Osteoblast (primary cell): ENCODE results near the gene ENAH. TPM values are rescaled to one million over a fixed set of nuclear protein-coding genes. Genes with fewer than 3 reads are reported as not detected.

Experiments
- DNase-seq: peaks from one replicate; pipeline ENCODE4 v3.0.0; 2011; ENCODE audit warnings: low spot score, mixed read lengths; ENCODE audit not compliant: insufficient read length; ENCODE audit errors: missing footprints
- H2AFZ ChIP-seq: 2 replicates; pipeline ENCODE4 v1.6.0; 2011; ENCODE audit warnings: mild to moderate bottlenecking, low read length
- H3K27ac ChIP-seq: 2 replicates; pipeline ENCODE4 v1.5.1; 2011; ENCODE audit warnings: mild to moderate bottlenecking, low read depth, low read length, moderate library complexity
- H3K27me3 ChIP-seq: 2 replicates; pipeline ENCODE4 v1.6.0; 2012; ENCODE audit warnings: mild to moderate bottlenecking, control low read depth, inconsistent platforms, low read length, moderate library complexity; ENCODE audit not compliant: insufficient read depth
- H3K36me3 ChIP-seq: 2 replicates; pipeline ENCODE4 v1.5.1; 2011; ENCODE audit warnings: mild to moderate bottlenecking, low read length, control low read depth, moderate library complexity; ENCODE audit not compliant: insufficient read depth
- H3K4me1 ChIP-seq: 2 replicates; pipeline ENCODE4 v1.5.1; 2011; ENCODE audit warnings: mild to moderate bottlenecking, low read length, control low read depth, moderate library complexity; ENCODE audit not compliant: insufficient read depth
- H3K4me2 ChIP-seq: 2 replicates; pipeline ENCODE4 v1.6.0; 2011; ENCODE audit warnings: mild to moderate bottlenecking, low read length; ENCODE audit not compliant: insufficient read depth
- H3K4me3 ChIP-seq: fragments of 200-600 bp; sonication (generic); 3 replicates; pipeline ENCODE4 v1.5.1; 2012; ENCODE audit warnings: mild to moderate bottlenecking, low read length, inconsistent platforms; ENCODE audit not compliant: insufficient read depth
- H3K79me2 ChIP-seq: 2 replicates; pipeline ENCODE4 v1.6.0; 2012; ENCODE audit warnings: mild to moderate bottlenecking, low read length, control low read depth, inconsistent platforms; ENCODE audit not compliant: insufficient read depth
- H3K9me3 ChIP-seq: 2 replicates; pipeline ENCODE4 v1.5.1; 2011; ENCODE audit warnings: low read depth, low read length, control low read depth
- H4K20me1 ChIP-seq: 2 replicates; pipeline ENCODE4 v1.6.0; 2012; ENCODE audit warnings: mild to moderate bottlenecking, low read length, control low read depth; ENCODE audit not compliant: insufficient read depth
- CTCF ChIP-seq: IDR thresholded peaks from 2 replicates; pipeline ENCODE4 v1.5.1; 2011; ENCODE audit warnings: mild to moderate bottlenecking, low read depth, low read length, moderate library complexity; ENCODE audit errors: extremely low read depth
- total RNA-seq: library from RNA; depleted of rRNA; stranded (reverse); fragments of >200 nt; gene quantifications from 2 replicates; pipeline ENCODE4 v1.2.3, GENCODE V29; 2012

ENAH gene
- total RNA-seq, 1 donor, result 453 TPM

GRCh38 chr1:225559326-225559725, 93.6 kb downstream of the ENAH start:
- DNase-seq, result peak; percentile 19
- TF ChIP-seq CTCF, result no peak

GRCh38 chr1:225556694-225557093, 96.2 kb downstream of the ENAH start:
- no peak overlapping the region for H2AFZ ChIP-seq
- no peak overlapping the region for H3K4me3 ChIP-seq
- peaks cover 6% of the 10 kb centered on the region for H3K4me1 ChIP-seq
- H3K4me2 ChIP-seq, result no peak overlapping the region
- H3K79me2 ChIP-seq, result peaks cover 75% of the 10 kb centered on the region
- TF ChIP-seq CTCF, result no peak
- H3K27me3 ChIP-seq, result no peaks in the 10 kb centered on the region
- no peaks in the 10 kb centered on the region for H3K9me3 ChIP-seq
- no peak overlapping the region for H3K27ac ChIP-seq
- no peak for DNase-seq
- H3K36me3 ChIP-seq, result peaks cover 41% of the 10 kb centered on the region
- H4K20me1 ChIP-seq, result peaks cover 38% of the 10 kb centered on the region

More at GRCh38 chr1:225559326-225559725, 93.6 kb downstream of the ENAH start:
- H2AFZ ChIP-seq, result no peak overlapping the region
- H3K4me1 ChIP-seq, result peaks cover 6% of the 10 kb centered on the region
- no peak overlapping the region for H3K4me2 ChIP-seq
- H4K20me1 ChIP-seq, result peaks cover 41% of the 10 kb centered on the region
- no peak overlapping the region for H3K27ac ChIP-seq
- H3K36me3 ChIP-seq, result peaks cover 46% of the 10 kb centered on the region
- peaks cover 71% of the 10 kb centered on the region for H3K79me2 ChIP-seq
- H3K4me3 ChIP-seq, result no peak overlapping the region
- H3K27me3 ChIP-seq, result no peaks in the 10 kb centered on the region
- no peaks in the 10 kb centered on the region for H3K9me3 ChIP-seq

GRCh38 chr1:225555821-225556220, 97.1 kb downstream of the ENAH start:
- Histone ChIP-seq H3K4me3 (no peak overlapping the region), H3K4me1 (peaks cover 6% of the 10 kb centered on the region), H3K4me2 (no peak overlapping the region), H3K27ac (no peak overlapping the region), H3K9me3 (no peaks in the 10 kb centered on the region), H3K36me3 (peaks cover 39% of the 10 kb centered on the region), H4K20me1 (peaks cover 36% of the 10 kb centered on the region), H2AFZ (no peak overlapping the region), H3K27me3 (no peaks in the 10 kb centered on the region), H3K79me2 (peaks cover 80% of the 10 kb centered on the region)
- TF ChIP-seq CTCF, result no peak
- DNase-seq, result no peak

- no peak for DNase-seq
- H3K79me2 ChIP-seq, result peaks cover 81% of the 10 kb centered on the region
- H3K27ac ChIP-seq, result no peak overlapping the region
- no peak overlapping the region for H3K4me3 ChIP-seq
- H3K36me3 ChIP-seq, result peaks cover 24% of the 10 kb centered on the region
- H2AFZ ChIP-seq, result no peak overlapping the region
- no peaks in the 10 kb centered on the region for H3K27me3 ChIP-seq
- peaks cover 2% of the 10 kb centered on the region for H3K4me1 ChIP-seq
- peaks cover 37% of the 10 kb centered on the region for H4K20me1 ChIP-seq
- TF ChIP-seq CTCF, result peak; percentile 47
- H3K9me3 ChIP-seq, result no peaks in the 10 kb centered on the region
- H3K4me2 ChIP-seq, result no peak overlapping the region
Observed at GRCh38 chr1:225554216-225554812, 98.6 kb downstream of the ENAH start.
